NCI-H146 (cell line): ENCODE measurements around the gene CUL4B.
A peak's percentile ranks its signal among the peaks of the same experiment; 100 is the strongest.
"Not testable (repeated sequence)": the region's sequence is repeated elsewhere in the genome, so short reads cannot be mapped to it uniquely, and the experiment has no call there.

Experiments used
- DNase-seq: peaks from one replicate; lab custom pipeline; 2025; lab: John Stamatoyannopoulos, UW

Gene CUL4B

DNA sequence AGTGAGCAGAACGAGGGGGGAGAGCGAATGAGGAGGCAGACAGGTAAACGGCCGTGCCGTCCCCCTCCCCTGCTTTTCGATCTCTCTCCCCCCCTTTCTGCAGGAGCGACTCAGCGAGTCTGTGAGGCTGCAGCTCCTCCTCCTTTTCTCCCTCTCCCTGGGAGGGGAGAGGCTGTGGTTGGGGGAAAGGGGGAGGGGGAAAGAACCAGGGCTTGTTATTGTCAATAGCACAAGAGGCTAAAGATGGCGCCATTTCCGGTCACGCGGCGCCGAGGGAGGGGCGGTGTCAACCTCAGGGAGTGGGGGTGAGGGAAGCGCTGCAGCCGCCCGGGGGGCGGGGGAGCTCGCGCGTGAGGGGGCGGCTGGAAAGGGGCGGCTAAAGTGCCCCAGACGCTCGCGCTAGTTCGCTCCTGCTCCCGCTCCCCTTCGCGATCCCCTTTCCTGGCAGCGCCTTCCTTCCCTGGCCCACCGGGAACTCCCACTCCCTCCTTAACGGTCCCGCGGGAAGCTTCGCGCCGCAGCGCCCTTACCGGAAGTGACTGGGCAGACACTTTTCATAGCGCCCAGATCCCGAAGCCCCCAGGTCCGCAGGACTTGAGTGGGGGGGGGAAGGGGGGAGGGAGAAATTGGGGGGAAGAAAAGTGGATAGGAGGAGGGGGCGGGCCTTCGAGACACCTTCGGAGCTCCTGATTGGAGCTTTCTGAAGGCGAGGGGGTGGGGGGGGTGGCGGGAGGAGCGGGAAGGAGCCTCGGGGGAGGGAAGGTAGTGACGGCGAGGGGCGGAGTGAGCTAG, at the start of gene CUL4B:
Gene CUL4B, minus strand, starts transcription at position 121 of the 792 bp plus-strand sequence. CDS start 324 bp downstream, outside the sequence.
- DNase-seq = peak; percentile 94

DNA sequence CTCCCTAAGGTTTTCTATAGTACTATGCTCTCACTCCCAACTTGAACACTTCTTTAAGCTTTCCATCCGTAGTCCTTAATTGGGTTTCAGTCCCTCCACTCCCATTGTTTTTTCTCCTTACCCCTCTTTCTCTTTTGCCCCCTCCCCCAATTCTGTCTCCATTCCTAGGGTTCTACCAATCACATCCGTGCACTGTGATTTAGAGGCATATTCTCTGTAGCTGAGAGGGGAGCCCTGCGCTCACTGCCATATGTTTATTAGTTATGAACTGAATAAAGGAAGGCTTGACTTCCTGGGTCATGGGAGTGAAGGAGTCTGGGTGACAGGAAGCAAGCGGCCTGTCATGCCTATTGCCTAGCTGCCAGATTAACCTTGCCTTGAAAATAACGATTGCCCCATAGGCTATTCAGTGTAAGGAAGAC, 43.6 kb upstream of the CUL4B start:
- DNase-seq = peak; percentile 46

DNA sequence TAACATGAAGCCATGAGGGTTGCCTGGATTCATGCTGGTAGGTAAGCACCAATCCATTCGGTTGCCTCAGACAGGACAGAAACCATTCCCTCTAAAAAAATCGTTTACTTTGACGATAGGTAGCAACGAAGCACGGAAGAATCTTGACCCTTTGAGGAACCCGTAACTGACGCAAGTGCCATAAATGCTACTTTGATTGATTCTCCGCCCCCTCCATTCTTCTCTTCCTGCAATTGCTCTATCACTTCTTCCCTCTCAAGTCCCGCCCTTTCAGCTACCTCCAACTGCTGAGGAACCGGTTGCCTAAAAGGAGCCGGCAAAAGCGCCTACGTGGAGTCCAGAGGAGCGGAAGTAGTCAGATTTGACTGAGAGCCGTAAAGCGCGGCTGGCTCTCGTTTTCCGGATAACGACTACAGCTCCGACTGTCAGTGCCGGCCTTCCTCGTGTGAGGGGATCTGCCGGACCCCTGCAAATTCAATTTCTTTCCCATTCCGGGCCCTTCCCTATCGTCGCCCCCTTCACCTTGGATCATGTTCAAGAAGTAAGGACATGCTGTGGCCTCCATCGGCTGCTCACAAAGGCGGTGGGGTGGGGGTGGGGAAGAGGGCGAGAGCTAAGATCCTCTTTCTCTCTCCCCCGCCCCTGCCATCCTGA, 43.1 kb upstream of the CUL4B start, which contains the start of gene MCTS1:
Gene MCTS1, plus strand, starts transcription at position 395 of the 654 bp plus-strand sequence. Its CDS starts 136 bp downstream, at position 531.
- peak; percentile 95 for DNase-seq

DNA sequence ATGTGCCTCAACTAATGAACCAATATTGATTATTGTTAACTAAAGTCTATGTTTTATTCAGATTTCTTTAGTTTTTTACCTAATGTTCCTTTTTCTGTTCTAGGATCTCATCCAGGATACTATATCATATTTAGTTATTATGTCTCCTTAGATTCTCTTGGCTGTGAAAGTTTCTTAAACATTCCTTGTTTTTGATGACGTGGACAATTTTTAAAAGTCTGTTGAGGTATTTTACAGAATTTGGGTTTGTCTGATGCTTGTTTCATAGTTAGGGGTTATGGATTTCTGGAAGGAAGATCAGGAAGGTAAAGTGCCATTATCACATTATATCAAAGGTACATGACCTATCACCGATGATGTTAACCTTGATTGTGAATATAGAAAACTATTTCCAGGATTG, 24.9 kb upstream of the CUL4B start:
- DNase-seq = no peak

DNA sequence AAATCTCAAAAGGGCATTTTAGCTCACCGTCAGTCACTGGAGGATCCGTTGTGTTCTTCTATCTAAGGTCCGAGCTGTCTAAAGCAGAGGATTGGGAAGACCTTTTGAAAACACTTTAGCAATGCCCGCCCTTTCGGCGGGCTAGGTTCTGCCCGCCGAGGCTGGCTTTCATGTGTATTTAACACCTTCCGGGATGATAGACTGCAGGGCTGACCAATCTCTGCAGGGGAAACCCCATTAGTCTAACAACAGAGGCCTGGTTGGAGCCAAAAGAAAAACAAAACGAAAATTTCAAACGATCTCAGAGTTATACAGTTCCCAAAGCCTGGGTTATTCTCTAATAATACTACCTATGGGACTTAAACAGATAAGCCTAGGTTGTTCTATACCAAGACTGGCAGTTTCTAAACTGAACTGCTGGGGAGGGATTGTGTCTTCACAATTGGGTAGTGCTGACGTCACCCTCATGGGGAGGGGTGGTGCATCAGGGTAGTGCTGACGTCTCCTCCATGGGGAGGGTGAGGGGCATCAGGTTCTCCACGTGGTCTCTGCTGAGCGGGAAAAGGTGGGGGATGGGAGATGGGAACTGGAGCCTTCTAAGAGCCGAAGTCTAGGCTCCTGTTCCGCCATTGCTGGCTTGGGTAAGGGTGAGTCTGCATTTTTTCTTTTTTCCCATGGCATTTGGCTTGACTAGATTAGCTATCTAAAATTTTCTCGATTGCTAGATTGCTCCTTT, 14.8 kb upstream of the CUL4B start:
- DNase-seq = no peak

DNA sequence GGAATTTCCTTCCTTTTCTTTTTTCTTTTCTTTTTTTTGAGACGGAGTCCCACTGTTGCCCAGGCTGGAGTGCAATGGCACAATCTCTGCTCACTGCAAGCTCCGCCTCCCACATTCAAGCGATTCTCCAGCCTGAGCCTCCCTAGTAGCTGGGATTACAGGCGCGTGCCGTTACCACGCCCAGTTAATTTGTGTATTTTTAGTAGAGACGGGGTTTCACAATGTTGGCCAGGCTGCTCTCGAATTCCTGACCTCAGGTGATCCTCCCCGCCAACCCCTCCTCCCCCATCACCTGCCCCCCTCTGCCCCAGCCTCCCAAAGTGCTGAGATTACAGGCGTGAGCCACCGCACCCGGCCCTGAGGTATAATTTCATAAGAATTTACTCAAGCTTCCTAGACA, 13.0 kb upstream of the CUL4B start:
- not testable (repeated sequence) for DNase-seq

DNA sequence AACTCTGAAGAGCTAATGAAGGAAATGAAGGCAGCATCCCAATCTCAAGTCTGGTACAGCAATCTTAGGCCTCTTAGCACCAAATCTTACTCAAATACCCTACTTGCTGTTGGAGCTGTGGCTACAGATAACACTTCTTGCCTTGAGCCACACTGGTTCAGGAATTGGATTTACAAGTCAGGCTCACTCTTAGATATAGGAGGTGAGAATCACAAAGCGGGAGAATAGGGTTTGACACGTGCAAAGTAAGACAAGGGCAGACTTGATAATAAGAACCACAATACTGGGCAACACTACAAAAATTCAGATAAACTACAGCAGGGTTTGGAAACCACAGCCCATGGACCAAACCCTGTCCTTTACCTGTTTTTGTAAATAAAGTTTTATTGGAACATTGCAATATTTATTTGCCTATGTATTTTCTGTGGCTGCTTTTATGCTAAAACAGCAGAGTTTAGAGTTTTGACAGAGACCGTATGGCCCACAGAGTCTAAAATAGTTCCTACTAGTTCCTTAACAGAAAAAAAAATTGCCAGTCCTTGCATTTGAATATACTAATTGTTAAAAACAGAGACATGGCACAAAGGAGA, 9.3 kb upstream of the CUL4B start:
- no peak for DNase-seq

DNA sequence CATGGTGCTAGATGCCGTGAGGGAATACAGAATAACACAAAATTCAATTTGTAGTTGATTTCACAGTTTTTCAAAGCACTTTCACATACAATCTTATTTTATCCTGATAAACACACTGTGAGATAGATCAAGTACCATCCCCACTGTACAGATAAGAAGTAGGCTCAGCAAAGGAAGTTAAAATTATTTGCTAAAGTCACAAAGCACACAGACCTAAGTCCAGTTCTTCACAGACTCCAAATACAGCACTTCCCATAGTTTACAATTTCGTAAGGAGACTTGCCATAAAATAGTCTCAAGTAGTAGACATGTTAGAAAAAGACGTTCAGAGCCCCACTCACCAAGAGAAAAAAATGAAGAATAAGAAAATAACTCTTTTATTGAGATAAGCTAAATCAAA, 7.8 kb upstream of the CUL4B start:
- no peak for DNase-seq

DNA sequence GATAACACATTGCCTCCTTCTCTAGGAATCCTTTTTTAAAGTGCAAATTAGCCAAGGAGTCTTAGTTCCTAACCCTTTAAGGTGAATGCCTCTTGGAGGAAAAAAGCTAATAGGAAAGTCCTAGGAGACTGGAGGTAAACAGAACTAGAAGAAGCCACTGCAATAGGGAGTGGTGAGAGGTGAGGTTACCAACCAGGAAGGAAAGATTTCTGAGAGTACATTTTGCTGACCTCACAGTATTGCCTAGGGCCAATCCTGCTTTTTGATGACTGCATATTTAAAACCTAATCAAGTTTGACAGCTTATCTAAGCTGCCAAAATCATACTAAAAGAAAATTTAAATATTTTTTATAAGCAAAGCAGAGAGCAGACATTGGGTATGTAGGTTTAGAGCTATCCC, 7.3 kb upstream of the CUL4B start:
- DNase-seq = no peak

DNA sequence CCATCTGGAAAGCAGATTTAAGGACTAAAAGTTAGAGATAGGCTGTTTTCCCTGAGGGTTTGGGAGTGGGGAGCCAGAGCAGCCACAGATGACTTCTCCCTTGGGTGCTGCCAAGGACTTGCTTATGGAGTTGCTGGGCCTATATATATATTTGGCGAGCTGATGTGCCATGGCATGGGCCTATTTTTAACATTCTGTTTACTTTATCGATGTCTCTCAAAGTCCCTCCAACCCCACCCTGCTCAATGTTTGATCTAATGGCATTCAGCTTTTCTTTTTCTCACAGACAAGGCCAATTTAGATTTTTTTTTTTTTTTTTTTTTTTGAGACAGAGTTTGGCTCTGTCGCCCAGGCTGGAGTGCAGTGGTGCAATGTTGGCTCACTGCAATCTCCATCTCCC, 6.1 kb upstream of the CUL4B start:
- no peak for DNase-seq

DNA sequence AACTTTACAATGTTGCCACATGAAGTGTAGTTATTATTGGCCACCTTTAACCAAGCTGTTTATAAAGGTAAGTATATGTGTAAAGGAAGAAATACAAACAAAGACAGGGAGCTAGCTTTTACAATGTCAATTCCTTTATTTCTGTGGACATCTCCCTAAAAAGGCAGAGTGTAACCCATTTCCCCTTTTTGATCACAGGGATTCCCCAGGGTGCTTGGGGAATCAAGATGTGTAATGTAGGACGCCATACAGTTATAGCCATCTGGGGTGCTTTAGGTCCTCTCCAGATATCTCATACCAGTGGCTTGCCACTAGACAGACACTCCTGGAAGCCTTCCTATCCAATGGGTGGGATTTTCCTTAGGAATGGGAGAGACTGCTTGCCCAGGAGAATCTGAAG, 4.2 kb upstream of the CUL4B start:
- no peak for DNase-seq

DNA sequence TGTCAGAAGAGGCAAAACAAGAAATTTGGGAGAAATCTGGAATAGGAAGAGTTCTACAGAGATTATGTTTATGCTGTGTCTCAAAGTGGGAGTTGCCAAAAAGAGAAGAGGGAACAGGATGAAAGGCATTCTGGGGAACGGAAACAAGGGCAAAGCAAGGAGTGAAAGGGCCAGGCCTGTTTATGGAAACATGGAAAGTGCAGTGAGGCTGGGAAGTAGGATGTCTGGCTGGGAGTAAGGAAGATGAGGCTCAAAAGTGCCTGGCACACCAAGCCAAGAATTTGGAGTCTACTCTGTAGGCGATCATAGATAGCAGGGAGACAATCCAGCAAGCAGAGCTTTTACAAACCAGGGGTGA, 1.8 kb upstream of the CUL4B start:
- DNase-seq = no peak

DNA sequence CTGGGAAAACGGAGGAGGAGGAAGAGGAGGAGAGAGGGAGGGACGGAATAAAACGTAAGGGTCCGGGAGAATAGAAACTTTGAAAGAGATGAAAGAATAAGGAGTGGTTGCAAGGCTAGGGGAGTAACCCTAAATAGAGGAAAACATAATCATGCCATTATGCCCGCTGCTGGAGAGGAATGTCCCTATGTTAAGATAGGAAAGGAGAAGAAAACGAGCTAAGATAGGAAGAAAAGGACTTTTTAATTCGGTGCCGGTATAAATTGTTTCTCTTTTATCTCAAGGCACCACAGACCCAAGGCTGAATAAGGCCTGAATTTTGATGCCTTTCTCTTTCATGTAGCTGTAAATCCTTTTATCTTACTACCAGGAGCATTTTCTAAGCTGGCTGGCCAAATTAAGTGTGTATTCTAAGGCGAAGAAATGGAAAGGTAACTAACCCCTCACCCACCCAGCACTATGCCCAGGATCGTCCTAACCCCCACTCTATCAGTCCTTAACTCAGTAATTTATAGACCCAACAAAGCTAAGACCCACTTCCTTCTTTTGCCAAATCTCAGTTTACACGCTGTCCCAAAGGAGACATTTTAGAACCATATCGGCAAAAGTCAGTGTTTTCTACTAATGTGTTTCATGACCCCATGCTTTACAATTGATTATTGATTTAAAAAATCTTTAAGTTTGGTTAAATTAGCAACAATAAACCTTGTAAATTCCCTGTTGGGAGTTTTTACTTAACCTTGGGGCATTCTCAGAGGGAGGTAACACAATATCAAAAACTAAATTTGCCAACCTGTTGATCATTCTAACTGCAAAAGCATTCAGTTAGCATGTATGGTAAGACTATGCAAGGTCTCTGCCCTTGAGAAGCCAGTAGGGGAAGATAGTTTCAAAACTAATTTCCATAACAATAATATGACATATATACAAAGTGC, 1.1 kb upstream of the CUL4B start:
- no peak for DNase-seq

DNA sequence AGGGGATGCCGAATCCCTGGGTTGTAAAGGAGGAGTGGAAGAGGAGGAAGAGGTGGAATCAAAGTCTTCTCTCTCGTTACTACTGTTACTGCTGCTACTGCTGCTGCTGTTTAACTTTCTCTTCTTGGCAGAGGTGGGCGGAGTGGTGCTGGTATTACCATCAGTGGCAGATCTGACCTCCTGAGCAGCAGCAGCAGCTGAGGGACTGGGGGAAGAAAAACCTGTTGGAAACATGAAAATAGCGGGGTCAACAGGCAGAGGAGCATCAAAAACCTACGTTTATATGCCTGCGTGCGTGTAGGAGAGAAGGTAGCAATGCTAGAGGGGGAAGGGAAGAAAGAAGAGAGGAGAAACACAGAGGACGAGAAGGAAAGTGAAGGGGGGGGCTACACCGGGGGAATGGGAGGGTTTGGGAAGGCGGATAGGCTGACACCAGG, 339 bp downstream of the CUL4B start:
- DNase-seq = peak; percentile 57

DNA sequence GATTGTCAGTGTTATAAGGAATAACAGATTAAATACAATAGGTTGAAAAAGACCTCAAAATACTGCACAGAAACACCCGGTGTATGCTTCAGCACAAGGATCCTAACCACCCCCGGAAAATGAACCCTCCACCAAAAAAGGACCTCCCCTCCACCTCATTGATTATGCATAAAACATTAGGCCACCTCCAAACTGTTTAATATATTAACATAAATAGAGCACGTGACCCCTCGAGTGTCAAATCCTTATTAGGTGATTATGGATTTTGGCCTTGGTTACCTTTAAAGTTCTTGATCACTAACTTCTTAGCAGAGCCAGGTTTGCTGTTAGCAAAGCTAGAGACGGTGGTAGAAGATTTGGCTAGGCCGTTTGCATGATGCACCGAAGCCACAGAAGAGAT, 958 bp downstream of the CUL4B start:
- peak; percentile 44 for DNase-seq

DNA sequence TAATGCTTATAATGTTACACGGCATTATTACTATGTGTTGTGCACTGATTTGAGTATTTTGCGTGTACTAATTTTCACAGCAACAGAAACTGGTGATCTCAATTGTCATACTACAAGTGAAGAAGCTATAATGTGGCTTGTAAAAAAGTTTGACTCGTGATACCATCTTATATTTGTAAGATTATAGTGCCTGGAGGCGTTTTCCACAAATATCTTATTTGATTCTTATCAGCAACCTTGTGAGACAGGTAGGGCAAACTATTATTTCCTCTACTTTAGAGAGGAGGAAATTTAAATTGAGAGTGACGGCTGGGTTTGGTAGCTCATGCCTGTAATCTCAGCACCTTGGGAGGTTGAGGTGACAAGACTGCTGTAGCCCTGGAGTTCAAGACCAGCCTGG, 4.5 kb downstream of the CUL4B start:
- DNase-seq = no peak

DNA sequence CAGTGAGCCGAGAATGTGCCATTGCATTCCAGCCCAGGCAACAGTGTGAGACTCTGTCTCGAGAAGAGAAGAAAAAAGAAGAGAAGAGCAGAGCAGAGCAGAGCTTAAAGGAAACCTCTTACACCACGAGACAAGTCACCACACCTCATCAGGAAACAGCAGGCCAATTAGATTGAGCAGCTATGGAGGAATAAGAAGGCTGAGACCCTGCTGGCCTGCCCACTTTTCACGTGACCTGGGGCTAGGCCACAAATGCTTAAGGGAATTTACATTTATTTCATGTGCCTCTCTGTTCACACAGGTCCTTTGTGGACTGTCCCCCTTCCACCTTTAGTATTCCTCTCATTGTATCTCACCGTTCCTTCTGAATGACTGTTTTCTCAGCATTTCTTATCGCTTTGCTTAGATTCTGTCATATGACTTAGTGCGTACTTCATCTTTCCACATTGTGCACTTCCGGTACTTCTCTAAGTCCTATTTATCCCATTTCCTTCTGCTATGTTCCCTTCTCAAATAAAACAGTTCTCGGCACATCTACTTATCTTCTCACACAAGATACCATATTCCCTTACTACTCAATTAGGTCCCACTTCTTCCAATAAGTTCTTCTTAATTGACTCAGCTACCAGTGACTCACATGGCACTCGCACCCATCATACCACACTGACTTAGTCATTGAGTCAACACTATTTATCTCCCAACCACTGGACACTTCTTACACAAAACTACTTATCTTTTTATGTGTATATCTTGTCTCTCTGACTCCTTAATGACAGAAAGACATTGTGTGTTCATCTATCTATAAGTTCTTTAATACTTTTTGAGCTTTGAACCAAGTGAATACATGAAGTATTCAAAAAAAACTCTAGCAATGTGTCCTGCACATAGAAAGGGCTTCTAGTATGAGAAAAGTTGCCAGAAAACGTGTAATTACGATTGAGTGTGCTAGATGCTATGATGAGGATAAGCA, 11.0 kb downstream of the CUL4B start:
- DNase-seq = no peak

DNA sequence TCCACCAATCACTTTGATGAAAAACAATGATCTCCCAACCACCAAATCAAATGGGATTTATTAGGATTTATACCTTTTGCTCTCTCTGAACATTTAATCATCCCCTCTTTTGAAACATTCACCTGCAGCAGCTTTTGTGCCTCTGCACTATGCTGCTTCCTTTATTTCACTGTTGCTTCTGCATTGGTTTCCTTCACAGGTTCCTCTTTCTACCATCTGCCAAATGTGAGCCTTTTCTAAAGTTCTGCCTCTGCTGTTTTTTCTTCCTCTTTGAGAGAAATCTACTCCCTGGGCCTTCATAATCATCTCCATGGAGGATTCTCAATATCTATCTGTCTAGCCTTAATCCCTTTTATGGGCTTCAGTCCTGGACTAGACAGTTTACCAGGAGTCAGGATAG, 24.7 kb downstream of the CUL4B start:
- no peak for DNase-seq

DNA sequence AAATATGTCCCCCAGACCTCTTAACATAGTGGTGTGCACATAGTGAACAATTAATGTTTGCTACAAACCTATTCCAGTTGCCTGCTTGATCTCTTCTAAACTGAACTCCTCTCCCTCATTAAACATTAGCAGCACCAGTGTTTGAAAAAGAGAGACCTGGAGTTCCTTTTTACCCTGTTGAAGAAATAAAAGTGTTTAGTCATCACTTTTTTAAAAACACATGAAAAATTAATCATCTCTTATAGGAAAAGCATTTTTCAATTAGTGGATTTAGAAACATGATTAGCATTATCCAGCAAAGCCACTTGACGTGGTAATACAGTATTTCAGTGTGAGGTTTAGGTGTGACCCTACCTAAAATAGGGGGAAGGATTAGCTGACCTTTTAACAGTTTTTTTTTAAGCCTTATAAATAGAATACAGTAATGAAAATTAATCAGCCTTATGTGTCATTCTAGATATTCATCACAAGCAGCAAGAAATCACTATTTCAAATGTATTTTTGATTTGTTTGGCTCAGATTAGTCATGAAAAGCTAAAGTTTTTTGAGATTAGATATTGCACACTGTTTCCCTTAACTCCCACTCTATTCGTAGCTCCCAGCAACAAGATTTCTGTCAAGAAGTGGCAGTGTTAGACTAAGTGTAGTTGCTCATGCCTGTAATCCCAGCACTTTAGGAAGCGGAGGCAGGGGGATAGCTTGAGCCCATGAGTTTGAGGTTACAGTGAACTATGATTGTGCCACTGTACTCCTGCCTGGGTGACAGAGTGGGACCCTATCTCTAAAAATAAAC, 26.2 kb downstream of the CUL4B start:
- no peak for DNase-seq
